Islet precursor cell (in vitro differentiated cells): ENCODE results near the gene CNKSR3.

Source experiments
- DNase-seq: peaks from one replicate; pipeline ENCODE4 v3.0.0-alpha.2; 2018

CNKSR3 gene

GRCh38 chr6:154500769-154501577 lies 9.5 kb downstream of the CNKSR3 start:
- no peak for DNase-seq

GRCh38 chr6:154499855-154500589 lies 10.5 kb downstream of the CNKSR3 start:
- DNase-seq: no peak

- DNase-seq: no peak
These were observed 12.0 kb downstream of the CNKSR3 start for GRCh38 chr6:154498340-154498934.

GRCh38 chr6:154496793-154497517 lies 13.5 kb downstream of the CNKSR3 start:
- DNase-seq: no peak

- DNase-seq: no peak
These were observed 14.3 kb downstream of the CNKSR3 start for GRCh38 chr6:154496186-154496585.

- DNase-seq: no peak
These were observed 15.7 kb downstream of the CNKSR3 start for GRCh38 chr6:154494592-154495311.

- DNase-seq: no peak
These were observed 18.7 kb downstream of the CNKSR3 start for GRCh38 chr6:154491567-154492470.

GRCh38 chr6:154489822-154490221 lies 20.7 kb downstream of the CNKSR3 start:
- DNase-seq: no peak

GRCh38 chr6:154488802-154489437 lies 21.6 kb downstream of the CNKSR3 start:
- DNase-seq: no peak

GRCh38 chr6:154488248-154488593 lies 22.3 kb downstream of the CNKSR3 start:
- DNase-seq: no peak

- peak; percentile 56 for DNase-seq
These were observed 22.9 kb downstream of the CNKSR3 start for GRCh38 chr6:154487367-154488247.

GRCh38 chr6:154485815-154486214 lies 24.7 kb downstream of the CNKSR3 start:
- no peak for DNase-seq

GRCh38 chr6:154484942-154485341 lies 25.5 kb downstream of the CNKSR3 start:
- no peak for DNase-seq

- DNase-seq: no peak
These were observed 27.6 kb downstream of the CNKSR3 start for GRCh38 chr6:154482858-154483257.

- DNase-seq: no peak
These were observed 28.9 kb downstream of the CNKSR3 start for GRCh38 chr6:154481521-154482013.

- no peak for DNase-seq
These were observed 30.5 kb downstream of the CNKSR3 start for GRCh38 chr6:154479771-154480639.

GRCh38 chr6:154479351-154479769 lies 31.1 kb downstream of the CNKSR3 start:
- no peak for DNase-seq

- no peak for DNase-seq
These were observed 31.8 kb downstream of the CNKSR3 start for GRCh38 chr6:154478701-154479060.
